Natural killer cell treated with Interleukin-12 subunit alpha and Interleukin-12 subunit beta and Interleukin-15 and Interleukin-18, amount 100 ng/mL, for 72 hours (primary cell): Measurements from ENCODE around the gene ZNHIT3. TPM values are rescaled to one million over a fixed set of nuclear protein-coding genes. Genes with fewer than 3 reads are reported as not detected.
A peak's percentile ranks its signal among the peaks of the same experiment; 100 is the strongest.
"Not testable (repeated sequence)": the region's sequence is repeated elsewhere in the genome, so short reads cannot be mapped to it uniquely, and the experiment has no call there.

Experiments
- ATAC-seq, 2 donors: fragments of 150-1000 bp; cut with Tn5 transposase in 1 of 2; sonication (Bioruptor Pico), chemical (Tn5 transposase) in 1 of 2; 2 replicates each; pipeline ENCODE4 v1.10.0; 2021
- DNase-seq: peaks from one replicate; pipeline ENCODE4 v3.0.0; 2022; ENCODE audit warnings: low spot score
- H3K27ac Mint-ChIP-seq, 2 donors: 1 replicate in 1 of 2; 2 replicates in 1 of 2; pipeline ENCODE4 v1.8.0; 2022; ENCODE audit warnings: mixed read lengths in 2 of 2, mild to moderate bottlenecking in 1 of 2, moderate library complexity in 1 of 2
- H3K27me3 Mint-ChIP-seq, 2 donors: 1 replicate in 1 of 2; 2 replicates in 1 of 2; pipeline ENCODE4 v1.8.0; 2022; ENCODE audit warnings: mixed read lengths in 2 of 2
- H3K36me3 Mint-ChIP-seq: one replicate; pipeline ENCODE4 v1.8.0; 2022; ENCODE audit warnings: mixed read lengths
- H3K4me1 Mint-ChIP-seq, 2 donors: 1 replicate in 1 of 2; 2 replicates in 1 of 2; pipeline ENCODE4 v1.8.0; 2022; ENCODE audit warnings: low read depth in 2 of 2, mixed read lengths in 2 of 2, mild to moderate bottlenecking in 1 of 2
- H3K4me3 Mint-ChIP-seq: one replicate; pipeline ENCODE4 v1.8.0; 2022; ENCODE audit warnings: mixed read lengths
- H3K9me3 Mint-ChIP-seq: 2 replicates; pipeline ENCODE4 v1.8.0; 2022; ENCODE audit warnings: mixed read lengths
- total RNA-seq, 2 donors: library from RNA; stranded (reverse); gene quantifications; one replicate each; pipeline ENCODE4 v1.2.3, GENCODE V29; 2022

ZNHIT3 gene
- total RNA-seq, result 10 to 100 TPM; 36.8 to 38.1 TPM

DNA sequence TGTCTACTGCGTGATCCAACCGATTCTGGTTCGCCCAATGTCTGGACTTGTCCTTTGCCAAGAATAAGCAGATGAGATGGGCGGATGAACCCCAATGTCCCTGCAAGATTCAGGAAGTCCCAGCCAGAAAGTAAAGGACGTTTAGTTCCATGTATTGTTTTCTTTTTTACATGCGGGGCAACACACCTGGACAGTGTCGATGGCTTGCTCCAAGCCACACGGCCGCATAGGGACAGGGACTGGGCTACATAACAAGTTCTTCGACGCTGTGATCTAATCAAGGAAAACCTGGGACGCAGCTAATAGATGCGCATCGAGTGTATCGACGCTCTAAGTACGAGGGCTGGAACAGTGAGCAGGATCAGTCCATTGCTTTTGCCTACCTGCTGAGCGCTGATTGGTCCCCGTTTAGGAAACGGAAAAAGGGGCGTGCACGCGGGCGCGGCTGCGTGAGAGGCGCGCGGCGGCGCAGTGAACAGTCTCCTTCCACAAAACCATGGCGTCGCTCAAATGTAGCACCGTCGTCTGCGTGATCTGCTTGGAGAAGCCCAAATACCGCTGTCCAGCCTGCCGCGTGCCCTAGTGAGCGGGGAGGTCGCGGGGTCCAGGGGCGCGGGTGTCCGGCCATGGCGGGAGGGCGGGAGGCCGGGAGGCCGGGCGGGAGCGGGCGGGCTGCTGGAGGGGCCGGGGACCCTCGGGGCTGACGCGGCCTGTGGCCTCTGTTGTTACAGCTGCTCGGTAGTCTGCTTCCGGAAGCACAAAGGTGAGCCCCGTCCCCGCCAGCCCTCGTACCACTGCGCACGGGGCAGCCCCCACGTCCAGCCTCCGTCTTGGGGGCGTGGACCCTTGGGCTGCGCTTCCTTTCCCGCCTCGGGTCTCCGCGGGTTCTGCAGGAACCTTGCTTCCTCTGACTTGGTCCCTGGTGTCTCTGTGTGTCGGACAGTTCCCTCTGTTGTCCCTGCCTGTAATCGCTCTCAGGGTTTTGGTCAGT is at the start of gene ZNHIT3:
Gene ZNHIT3, plus strand, starts transcription at position 478 of the 991 bp plus-strand sequence. Its CDS starts 19 bp downstream, at position 497.
- peak within 1 kb of the TSS; percentile 85 to 92 for H3K27ac Mint-ChIP-seq
- no peaks in the 10 kb centered on the region for H3K9me3 Mint-ChIP-seq
- peak within 1 kb of the TSS; percentile 94 for H3K4me3 Mint-ChIP-seq
- H3K4me1 Mint-ChIP-seq, result peaks cover 38% of the 10 kb centered on the region in 2 donors
- ATAC-seq (peak; percentile 96 to 97), DNase-seq (peak; percentile 91)
- H3K36me3 Mint-ChIP-seq, result peaks cover 9% of the 10 kb centered on the region
- peaks cover 10 to 12% of the 10 kb centered on the region in 2 donors for H3K27me3 Mint-ChIP-seq

DNA sequence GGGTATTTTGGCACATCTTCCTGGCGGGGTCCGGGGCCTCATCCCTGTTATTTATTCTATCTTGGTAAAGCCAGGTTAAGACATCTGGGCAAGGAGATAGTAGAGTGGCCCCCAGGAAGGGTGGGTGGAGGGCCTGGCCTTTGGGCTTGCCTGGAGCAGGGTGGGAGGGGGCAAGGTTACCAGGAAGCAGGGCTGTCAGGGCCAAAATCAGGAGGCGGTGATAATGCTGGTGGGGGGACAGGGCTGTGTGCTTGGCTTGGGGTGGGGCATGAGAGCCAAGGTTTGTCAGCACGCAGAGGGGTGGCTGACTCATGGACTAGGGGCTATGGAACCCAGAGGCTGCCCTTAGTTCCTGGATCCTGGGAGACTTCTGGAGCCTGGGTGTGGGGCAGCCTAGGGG is 44.7 kb upstream of the ZNHIT3 start:
- not testable (repeated sequence) for H3K36me3 Mint-ChIP-seq, H3K27ac Mint-ChIP-seq, H3K4me1 Mint-ChIP-seq, H3K27me3 Mint-ChIP-seq, DNase-seq, H3K9me3 Mint-ChIP-seq, H3K4me3 Mint-ChIP-seq
- peak in 1 of 2 donors; percentile 53 for ATAC-seq

DNA sequence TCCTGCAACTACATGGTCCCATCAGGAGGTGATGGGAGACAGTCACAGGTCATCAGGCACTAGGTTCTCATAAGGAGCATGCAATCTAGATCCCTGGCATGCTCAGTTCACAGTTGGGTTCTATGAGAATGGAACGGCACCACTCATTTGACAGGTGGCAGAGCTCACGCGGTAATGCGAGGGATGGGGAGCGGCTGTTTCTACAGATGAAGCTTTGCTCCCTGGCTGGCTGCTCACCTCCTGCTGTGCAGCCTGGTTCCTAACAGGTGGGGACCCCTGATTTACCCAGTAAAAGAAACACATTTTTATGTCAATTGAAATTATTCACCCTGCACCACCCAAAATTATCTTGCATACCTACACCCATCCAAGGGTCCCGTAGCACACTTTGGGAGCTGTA is 42.7 kb upstream of the ZNHIT3 start:
- no peak for DNase-seq
- no peak for ATAC-seq
- no peaks in the 10 kb centered on the region for H3K9me3 Mint-ChIP-seq
- no peak overlapping the region for H3K4me3 Mint-ChIP-seq
- no peak overlapping the region for H3K27ac Mint-ChIP-seq
- H3K36me3 Mint-ChIP-seq, result no peaks in the 10 kb centered on the region
- H3K27me3 Mint-ChIP-seq, result no peaks in the 10 kb centered on the region
- H3K4me1 Mint-ChIP-seq, result no peaks in the 10 kb centered on the region

DNA sequence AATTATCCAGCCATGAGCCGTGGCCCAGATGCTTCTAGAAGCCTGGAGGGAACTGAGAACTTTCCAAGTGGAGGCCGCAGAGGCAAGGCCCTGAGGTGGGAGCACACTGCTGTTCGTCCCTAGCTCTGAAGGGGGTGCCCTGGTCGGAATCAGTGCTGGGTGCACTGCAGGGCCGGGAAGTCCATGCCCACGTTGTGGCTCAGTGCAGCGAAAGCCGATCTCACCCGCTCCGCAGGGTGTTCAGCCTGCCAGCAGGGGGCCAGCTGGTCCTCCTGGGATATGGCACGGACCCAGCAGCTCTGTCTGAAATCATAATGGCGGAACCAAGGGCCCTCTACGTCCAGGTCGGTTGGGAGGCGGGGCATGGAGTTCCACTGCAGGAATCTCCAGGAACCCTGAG is 36.5 kb upstream of the ZNHIT3 start:
- not testable (repeated sequence) for H3K36me3 Mint-ChIP-seq, H3K4me3 Mint-ChIP-seq, H3K4me1 Mint-ChIP-seq, DNase-seq, H3K27me3 Mint-ChIP-seq, H3K9me3 Mint-ChIP-seq, H3K27ac Mint-ChIP-seq, ATAC-seq

DNA sequence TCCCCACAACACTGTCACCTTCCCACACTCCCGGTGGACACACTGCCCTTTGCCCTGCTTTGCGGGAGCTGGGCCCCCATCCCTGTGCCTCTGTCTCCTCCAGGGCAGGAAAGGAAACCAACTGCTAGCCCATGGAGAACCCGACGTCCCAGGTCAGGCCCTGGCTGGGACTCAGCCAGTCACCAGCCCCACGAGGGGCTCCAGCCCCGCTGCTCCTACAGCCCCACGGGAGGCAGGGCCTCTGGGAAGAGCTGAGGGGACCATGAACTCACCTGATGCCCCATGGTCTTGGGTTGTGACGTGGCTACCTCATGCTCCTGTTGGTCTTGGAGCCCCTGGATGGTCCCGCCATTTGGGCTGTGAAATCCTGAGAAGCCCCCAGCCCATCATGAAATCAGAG is 33.6 kb upstream of the ZNHIT3 start:
- ATAC-seq, H3K4me3 Mint-ChIP-seq, DNase-seq, H3K9me3 Mint-ChIP-seq, H3K36me3 Mint-ChIP-seq, H3K27me3 Mint-ChIP-seq, H3K4me1 Mint-ChIP-seq, H3K27ac Mint-ChIP-seq: not testable (repeated sequence)

DNA sequence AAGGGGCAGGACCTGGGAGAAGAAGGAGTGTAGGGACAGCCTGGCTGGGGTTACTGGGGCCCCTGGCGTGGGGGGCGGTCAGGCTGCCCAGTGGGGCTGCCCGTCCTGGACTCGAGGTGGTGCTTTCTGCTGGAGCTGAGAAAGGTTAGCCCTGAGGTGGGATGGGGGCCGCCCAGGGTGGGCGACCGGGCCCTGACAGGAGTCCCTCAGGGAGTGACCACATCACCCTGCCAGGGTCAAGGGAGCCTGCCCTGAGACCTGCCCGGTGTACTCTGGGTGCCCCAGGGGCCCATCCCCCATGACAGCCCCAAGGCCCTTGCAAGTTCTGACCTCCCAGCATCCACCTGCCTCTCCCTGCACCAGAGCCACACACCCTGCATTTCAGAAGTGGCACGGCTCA is 28.8 kb upstream of the ZNHIT3 start:
- H3K36me3 Mint-ChIP-seq, H3K27ac Mint-ChIP-seq: not testable (repeated sequence)

DNA sequence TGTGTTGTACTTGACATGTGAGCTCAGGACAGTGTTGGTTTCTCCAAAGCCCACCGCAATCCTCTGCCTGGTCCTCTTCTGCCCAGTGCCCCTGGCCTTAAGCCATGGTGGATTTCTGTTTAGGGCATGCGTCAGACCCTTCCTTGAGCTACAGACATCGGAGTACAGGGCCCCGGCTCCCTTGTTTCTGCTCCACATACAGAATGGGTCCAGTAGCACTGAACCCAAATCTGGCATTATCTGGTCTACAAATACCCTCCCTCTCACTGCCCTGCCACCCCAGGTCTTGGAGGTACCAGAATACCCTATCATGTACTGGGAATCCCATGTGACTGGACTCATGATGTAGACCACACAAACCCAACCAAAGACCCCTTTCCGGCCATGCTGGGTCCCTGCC is 27.4 kb upstream of the ZNHIT3 start:
- no peak overlapping the region for H3K4me3 Mint-ChIP-seq
- H3K9me3 Mint-ChIP-seq, result no peaks in the 10 kb centered on the region
- H3K27ac Mint-ChIP-seq, result no peak overlapping the region
- H3K27me3 Mint-ChIP-seq, result peaks cover 16 to 34% of the 10 kb centered on the region in 2 donors
- H3K36me3 Mint-ChIP-seq, result no peaks in the 10 kb centered on the region
- ATAC-seq, result peak in 1 of 2 donors; percentile 21
- no peaks in the 10 kb centered on the region for H3K4me1 Mint-ChIP-seq
- no peak for DNase-seq

More for the DNA sequence above, 28.8 kb upstream of the ZNHIT3 start:
- not testable (repeated sequence) for H3K9me3 Mint-ChIP-seq, H3K4me3 Mint-ChIP-seq, H3K4me1 Mint-ChIP-seq, ATAC-seq, DNase-seq
- H3K27me3 Mint-ChIP-seq, result peaks cover 12 to 25% of the 10 kb centered on the region in 2 donors

DNA sequence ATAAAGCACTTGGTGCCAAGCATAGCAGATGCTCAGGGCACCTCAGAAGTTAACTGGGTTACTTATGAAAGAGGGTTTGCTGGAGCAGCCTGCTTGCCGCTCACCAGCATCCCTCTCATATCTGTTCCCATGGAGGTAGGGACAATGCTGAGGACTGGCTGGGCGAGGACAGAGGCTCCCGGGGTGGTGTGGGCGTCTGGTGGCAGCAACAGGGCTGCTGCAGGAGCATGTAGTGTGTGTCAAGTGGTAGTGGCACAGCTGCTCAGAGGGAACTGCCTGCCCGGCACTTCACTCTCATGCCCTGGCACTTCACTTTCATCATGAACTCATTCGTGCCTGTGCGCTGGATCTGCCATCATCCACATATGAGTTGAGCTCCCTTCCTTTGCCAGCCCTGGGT is 26.9 kb upstream of the ZNHIT3 start:
- H3K27me3 Mint-ChIP-seq, result peaks cover 16 to 34% of the 10 kb centered on the region in 2 donors
- H3K9me3 Mint-ChIP-seq, result no peaks in the 10 kb centered on the region
- H3K27ac Mint-ChIP-seq, result no peak overlapping the region
- DNase-seq (no peak), ATAC-seq (no peak)
- H3K4me3 Mint-ChIP-seq, result no peak overlapping the region
- no peaks in the 10 kb centered on the region for H3K36me3 Mint-ChIP-seq
- H3K4me1 Mint-ChIP-seq, result no peaks in the 10 kb centered on the region

DNA sequence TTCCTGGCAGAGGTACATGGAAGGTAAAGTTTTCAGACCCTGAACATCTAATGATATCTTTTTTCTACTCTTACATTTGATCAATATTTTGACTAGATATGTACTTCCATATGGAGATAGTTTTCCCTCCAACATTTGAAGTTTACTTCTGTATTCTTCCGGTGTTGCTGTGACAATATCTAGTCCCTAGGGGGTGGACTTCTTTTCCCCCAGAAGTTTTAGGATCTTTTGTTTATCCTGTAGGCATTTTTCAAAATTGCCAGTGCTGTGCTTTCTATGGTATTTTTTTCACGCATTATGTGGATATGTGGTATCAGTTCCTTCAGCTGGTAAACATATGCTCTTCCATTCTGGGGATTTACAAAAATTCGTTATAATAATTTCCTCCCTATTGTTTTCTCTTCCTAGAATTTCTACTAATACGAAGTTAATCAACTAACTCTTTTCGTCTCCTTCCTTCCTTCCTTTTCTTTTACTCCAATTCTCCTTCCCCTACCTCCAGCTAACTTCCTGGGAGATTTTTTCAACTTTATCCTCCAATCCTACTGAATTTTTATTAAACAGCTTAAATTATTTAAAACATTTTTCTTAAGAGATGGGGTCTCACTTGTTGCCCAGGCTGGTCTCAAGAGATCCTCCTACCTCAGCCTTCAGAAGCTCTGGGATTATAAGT is 26.1 kb upstream of the ZNHIT3 start:
- Mint-ChIP-seq H3K4me1 (no peaks in the 10 kb centered on the region), H3K27ac (no peak overlapping the region), H3K4me3 (no peak overlapping the region), H3K36me3 (no peaks in the 10 kb centered on the region), H3K9me3 (no peaks in the 10 kb centered on the region), H3K27me3 (peaks cover 20 to 40% of the 10 kb centered on the region in 2 donors)
- DNase-seq, result no peak
- ATAC-seq, result no peak

DNA sequence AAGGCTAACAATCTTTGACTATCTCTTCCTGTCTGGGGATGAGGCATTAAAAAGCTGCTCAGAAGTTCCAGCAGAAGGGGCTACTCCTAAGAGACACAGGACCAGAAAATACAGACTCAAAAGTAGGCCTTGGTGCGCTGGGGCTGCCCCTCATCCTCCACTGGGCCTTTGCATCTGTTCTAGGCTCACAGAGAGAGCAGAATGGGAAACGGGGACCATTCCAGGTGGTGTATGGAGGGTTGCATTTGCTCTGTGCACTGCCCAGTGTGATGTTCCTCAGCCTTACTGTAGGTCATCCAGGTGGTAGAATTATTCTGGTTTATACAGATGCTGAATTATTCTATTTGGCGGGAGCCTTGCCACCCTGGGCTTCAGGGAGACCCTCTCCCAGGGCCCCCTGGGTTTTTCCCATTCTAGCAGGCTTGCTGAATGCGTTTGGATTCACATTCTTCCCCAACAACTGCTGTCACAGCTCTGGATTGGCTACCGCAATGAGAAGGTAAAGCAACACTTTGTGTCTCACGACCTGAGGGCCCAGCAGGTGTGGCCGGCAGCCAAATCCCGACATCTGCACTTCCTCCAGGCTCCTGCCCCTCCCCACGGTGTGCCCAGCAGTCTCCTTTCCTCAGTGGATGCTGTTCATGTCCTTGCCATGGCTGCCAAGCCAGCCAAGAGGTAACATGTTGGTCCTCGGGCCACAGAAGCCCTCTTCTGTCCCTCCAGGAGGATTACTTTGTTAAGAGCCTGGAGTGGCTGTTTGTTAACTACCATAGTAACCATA is 25.0 kb upstream of the ZNHIT3 start:
- Mint-ChIP-seq H3K4me1 (no peaks in the 10 kb centered on the region), H3K36me3 (no peaks in the 10 kb centered on the region), H3K4me3 (no peak overlapping the region), H3K27me3 (peaks cover 25 to 47% of the 10 kb centered on the region in 2 donors), H3K27ac (no peak overlapping the region), H3K9me3 (no peaks in the 10 kb centered on the region)
- DNase-seq (no peak), ATAC-seq (no peak)

DNA sequence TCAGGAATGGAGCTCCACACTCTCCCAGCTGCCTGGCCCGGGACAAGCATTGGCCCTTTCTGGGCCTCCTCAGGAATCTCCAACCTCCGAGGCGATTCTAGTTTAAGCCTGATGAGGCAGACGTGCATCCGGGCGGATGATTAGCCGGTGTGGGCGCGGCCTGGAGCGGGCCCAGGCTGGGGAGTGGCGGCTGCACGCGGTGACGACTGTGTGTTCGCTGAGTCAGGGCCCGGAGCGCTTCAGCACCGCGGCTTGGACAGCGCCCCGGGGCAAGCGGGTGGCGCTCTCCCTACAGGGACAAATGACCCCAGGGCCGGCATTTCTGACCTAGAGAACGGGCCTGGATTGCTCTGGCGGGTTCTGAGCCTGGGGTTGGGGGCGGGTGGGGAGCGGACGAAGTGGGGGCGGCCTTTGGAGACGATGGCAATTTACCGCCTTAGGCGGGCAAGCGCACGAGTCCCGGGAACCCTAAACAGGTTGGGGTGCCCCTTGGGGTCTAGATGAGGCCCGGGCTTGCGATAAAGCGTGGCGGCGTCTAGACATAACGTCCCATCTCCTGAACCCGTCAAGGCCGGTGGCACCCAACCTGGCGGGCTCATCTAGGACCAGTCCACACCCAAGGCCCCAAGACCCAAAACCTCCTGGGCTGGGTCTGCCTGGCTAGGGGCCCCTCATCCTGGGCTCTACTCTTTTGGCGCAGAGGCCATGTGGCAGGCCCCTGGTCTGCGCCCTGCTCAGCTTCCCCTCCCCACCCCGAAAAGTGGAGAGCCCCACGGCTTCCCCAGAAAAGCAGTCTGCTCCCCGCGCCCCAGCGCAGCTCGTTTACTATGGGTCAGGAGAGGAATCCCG is 22.3 kb upstream of the ZNHIT3 start:
- Mint-ChIP-seq H3K27me3 (peaks cover 32 to 58% of the 10 kb centered on the region in 2 donors), H3K9me3 (no peaks in the 10 kb centered on the region), H3K4me3 (no peak overlapping the region), H3K4me1 (no peaks in the 10 kb centered on the region), H3K36me3 (no peaks in the 10 kb centered on the region), H3K27ac (no peak overlapping the region)
- ATAC-seq (peak; percentile 88 to 90), DNase-seq (no peak)

DNA sequence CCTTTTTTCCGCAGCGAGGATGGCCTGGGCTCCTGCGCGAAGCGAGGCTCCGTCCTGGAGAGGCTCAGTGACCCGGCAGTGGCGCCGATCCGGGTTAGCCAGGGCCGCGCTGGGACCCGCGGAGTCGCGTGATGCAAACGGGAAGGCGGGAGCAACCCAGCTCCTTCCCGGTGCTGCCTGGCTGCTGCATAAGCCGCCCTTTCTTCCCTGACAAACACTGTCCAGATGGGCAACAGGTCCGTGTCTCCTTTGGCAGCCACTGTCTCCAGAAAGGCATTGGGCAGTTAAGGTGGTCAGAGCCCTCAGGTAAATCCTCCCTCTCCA is 21.8 kb upstream of the ZNHIT3 start:
- no peaks in the 10 kb centered on the region for H3K36me3 Mint-ChIP-seq
- H3K27me3 Mint-ChIP-seq, result peaks cover 31 to 58% of the 10 kb centered on the region in 2 donors
- no peaks in the 10 kb centered on the region for H3K9me3 Mint-ChIP-seq
- ATAC-seq (no peak), DNase-seq (no peak)
- H3K4me1 Mint-ChIP-seq, result no peaks in the 10 kb centered on the region
- H3K4me3 Mint-ChIP-seq, result no peak overlapping the region
- no peak overlapping the region for H3K27ac Mint-ChIP-seq
